GM19452 (cell line): ENCODE data around the gene TAP2.

Source experiments
- ATAC-seq: cut with Tn5 transposase; IDR thresholded peaks from one replicate; pipeline ENCODE4 v1.9.1; 2021; ENCODE audit not compliant: unreplicated experiment

Gene TAP2

DNA sequence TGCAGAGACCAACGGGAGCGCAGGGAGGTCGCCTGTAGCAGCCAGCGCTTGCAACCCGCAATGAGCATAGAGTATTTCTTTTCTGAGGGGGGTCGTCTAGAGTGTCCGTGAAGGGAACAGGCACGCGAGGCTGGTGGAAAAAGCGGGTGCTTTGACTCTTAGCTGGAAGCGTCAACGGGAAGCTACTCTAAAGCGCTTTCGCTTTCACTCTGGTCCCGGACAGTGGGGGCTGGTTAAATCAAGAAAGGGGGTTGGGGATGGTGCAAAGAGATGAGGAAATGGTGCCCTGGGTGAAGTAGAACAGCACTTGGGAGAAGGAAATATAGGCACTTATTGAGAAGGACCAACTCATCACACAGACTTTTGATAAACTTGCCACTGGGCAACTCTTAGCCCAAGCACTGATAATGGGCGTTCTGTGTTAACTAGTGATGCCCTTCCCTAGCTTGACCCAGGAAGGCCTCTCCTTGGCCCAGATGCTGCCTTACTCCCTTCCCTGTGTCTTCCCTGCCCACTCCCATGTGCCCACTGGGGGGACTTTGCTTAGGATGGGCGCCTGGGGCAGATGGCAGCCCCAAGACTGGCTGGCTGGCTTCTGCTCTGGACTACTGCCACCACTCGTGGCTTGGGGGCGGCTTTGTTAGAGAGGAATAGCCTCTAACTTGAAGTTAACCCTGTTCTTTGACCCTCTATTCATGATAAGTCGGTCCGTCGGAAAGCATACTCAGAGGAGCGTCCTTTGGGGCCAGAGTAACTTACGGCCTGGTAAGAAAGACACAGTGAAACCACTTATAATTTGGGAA lies 16.0 kb upstream of the TAP2 start:
- peak; percentile 9 for ATAC-seq

GRCh38 chr6:32853541-32854375 lies 15.2 kb upstream of the TAP2 start, which contains the start of the genes PSMB9 and TAP1:
Gene PSMB9, plus strand, starts transcription at chr6:32854192. Its CDS starts 38 bp downstream, at chr6:32854230.
Gene TAP1, minus strand, starts transcription at chr6:32853704. Its CDS starts 68 bp downstream, at chr6:32853636.
- peak; percentile 84 for ATAC-seq

GRCh38 chr6:32852844-32853540 lies 14.5 kb upstream of the TAP2 start:
- ATAC-seq = peak; percentile 17

DNA sequence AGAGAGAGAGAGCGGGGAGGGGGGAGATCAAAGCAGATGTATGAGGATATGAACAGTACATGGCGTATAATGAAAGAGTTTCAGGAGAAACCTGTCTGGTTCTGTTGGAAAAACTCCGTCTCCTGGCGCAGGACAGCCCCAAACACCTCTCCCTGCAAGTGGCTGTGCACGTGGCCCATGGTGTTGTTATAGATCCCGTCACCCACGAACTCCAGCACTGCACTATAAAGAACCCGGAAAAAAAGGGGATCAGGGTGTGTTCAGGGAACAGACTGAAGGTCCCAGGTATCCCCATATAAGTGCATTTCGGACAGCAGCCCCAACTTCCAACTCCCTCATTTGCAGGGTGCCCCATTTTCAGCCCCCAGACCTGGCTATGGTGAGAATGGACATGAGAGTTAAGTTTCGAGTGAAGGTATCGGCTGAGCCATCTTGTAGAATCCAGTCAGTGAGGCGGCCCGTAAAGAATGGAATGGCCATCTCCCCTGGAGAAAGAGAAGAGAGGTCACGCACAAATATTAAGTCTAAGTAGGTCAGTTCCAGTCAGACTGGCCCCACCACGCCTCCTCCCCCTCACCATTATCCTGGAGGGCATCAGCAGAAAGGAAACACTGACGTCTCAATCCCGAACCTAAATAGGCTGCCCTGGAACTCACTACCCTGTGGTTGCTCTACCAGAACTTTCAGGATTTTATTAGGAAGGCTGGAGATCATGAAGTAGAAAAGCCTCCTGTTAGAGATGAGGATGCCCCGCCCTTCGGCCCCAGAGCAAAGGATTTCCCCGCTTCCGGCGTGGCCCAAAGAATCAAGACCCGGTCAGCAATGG lies 13.7 kb upstream of the TAP2 start:
- ATAC-seq = no peak

GRCh38 chr6:32851025-32851424 lies 12.5 kb upstream of the TAP2 start:
- no peak for ATAC-seq

DNA sequence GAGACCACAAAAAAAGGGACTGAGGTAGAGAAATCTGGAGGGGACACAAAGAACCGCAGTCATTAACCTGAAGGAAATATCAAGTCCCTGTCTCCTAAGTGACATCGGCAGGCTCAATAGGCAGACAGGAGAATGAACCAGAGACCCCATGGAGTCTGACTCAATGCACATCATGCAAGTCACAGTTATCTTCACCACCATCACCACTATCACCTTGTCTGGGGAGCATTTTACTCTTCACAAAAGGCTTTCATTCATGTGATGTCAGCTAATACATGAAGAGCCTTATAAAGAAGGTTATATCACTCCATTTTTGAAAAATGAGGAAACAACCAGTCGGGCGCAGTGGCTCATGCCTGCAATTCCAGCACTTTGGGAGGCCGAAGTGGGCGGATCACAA lies 10.6 kb upstream of the TAP2 start:
- ATAC-seq = no peak

GRCh38 chr6:32847795-32848194 lies 9.3 kb upstream of the TAP2 start:
- ATAC-seq = no peak

DNA sequence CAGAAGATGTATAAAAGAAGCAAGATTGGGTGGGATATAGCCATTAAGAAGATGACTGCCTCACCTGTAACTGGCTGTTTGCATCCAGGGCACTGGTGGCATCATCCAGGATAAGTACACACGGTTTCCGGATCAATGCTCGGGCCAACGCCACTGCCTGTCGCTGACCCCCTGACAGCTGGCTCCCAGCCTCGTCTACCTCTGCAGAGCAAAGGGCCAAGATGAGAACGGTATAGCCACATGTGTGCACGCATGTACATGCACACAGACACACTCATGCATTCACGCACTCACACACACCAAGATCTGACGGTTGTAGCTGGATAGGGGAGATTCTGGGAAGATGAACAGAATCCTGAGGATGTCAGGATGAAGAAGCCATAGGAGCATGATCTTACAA lies 8.5 kb upstream of the TAP2 start:
- ATAC-seq = no peak

DNA sequence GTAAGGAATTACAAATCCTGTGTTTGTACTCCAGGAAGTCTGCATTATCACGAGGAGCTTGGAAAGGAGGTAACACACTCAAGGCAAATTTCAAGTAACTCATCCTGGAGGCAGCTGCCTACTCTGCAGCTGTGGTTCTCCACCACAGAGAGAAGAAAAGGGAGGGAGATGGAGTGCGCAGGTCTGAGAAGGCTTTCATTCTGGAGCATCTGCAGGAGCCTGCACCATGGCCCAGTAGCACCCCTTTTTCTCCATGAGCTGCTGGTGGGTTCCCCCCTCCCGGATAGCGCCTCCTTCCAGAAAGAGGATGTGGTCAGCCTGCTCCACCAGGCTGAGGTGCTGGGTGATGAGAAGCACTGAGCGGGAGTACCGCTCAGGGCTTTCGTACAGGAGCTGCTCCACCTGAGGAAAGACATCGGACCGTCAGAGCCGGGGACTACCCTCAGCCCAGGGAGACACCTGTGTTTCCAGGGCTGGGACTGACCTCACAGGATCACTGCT lies 6.9 kb upstream of the TAP2 start:
- ATAC-seq = no peak

DNA sequence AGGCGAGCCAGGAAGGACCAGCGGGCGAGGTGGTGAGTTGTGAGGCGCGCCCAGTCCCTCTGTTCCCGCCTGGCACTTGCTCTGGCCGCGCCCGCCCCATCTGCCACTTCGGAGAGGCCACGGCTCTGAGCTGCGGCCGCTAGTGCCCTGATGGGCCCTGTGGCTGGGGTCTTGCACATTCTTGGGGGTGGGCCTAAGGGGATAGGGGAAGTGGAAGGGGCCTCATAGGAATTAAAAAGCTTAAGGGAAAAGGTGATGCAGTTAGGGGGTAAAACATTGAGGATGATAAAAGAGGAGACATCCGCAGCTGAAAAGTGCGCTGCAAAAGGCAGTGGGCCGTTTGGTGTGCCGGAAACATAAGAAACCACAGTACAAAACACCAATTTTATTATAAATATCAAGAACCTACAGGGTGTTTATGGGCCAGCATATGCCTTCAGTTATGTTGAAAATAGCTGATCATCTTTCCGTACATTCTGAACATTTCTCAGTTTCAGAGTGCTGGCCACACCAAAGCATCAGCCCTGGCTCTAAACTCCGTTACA lies 6.4 kb upstream of the TAP2 start:
- ATAC-seq = no peak

GRCh38 chr6:32843979-32844838 lies 5.7 kb upstream of the TAP2 start, which contains the start of gene PSMB8:
Gene PSMB8, minus strand, starts transcription at chr6:32844047. Its CDS starts 51 bp downstream, at chr6:32843996.
- ATAC-seq = peak; percentile 73

DNA sequence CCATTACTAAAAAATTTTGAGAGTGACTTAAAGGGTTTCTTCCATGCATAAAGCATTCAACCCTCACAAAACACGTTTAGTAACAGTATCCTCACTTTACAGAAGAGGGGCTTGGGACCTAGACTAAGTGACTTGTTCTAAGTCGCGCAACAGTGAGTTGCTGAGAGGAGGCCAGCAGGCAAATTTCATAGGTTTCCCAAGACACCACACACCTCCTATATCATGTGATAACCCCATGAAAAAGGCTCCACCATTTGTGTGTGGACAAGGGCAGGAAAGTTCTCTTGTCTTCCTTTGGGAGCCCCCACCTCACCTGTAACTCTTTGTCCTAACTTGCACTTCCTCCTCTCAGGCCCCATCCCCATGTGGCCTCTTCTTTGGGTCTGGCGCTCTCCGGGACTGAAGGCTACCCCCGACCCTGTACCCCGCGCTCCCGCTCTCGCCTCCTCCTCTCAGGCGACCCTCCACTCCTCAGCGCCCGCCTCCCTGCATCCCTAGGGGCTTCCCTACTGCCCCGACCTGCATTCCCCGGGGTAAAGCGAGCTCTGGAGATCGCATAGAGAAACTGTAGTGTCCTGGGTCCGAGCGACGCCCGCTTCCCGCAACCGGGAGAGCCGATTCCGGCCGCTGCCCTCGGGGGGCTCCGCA lies 4.9 kb upstream of the TAP2 start:
- no peak for ATAC-seq

GRCh38 chr6:32842690-32843089 lies 4.2 kb upstream of the TAP2 start:
- no peak for ATAC-seq

- no peak for ATAC-seq
These were observed 3.6 kb upstream of the TAP2 start for GRCh38 chr6:32842021-32842650.

DNA sequence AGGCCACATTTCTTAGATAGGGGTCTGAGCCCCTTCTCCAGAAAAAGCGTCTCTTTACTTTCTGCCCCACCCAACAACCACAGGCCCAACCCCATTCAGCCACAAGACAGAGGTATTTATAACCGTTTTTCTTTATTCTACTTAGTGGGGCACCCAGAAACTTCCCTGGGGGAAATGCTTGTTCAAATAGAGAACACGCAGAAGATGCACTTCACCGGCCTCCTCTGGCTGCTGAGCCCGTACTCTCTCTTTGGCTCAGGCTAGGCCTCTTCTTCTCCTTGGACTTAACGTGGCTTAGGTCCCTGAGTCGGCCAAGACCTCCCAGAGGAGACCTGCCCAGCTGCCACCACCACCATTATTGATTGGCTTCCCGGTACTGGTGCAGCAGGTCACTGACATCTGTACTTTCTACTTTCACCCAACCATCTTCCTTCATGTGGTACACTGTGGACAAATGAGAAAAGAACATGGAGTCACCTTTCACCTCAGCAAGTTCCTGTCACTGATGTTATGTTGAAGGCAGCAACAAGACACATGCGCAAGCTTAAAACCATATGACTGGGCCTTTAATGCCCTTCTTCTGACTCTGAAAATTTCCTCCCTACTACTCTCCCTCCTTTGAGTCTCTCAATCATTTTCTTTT lies 2.2 kb upstream of the TAP2 start:
- ATAC-seq = no peak

- no peak for ATAC-seq
These were observed 817 bp upstream of the TAP2 start for GRCh38 chr6:32839356-32839755.

- ATAC-seq = no peak
These were observed 857 bp downstream of the TAP2 start for GRCh38 chr6:32837651-32838113.
